Psoas muscle (tissue), 8 donors: ENCODE results near the gene B4GALT7. TPM values are rescaled to one million over a fixed set of nuclear protein-coding genes. Genes with fewer than 3 reads are reported as not detected.

Experiments
- ATAC-seq, 4 donors: fragments of 200-7000 bp; cut with Tn5 transposase; one replicate each; pipeline ENCODE4 v1.9.1; 2020; ENCODE audit warnings: moderate library complexity in 3 of 4, mild to moderate bottlenecking in 2 of 4
- DNase-seq, 2 donors: peaks; one replicate each; pipeline ENCODE4 v3.0.0-alpha.2; 2020
- H3K27ac ChIP-seq: fragments of 200-600 bp; one replicate; pipeline ENCODE4 v1.8.0; 2022
- H3K27me3 ChIP-seq, 3 donors: fragments of 200-600 bp in 1 of 3; one replicate each; pipeline versions ENCODE4 v1.6.1 to v1.8.0; 2013 to 2022; ENCODE audit warnings: low read length in 2 of 3, mild to moderate bottlenecking in 2 of 3, moderate library complexity in 1 of 3; ENCODE audit not compliant: insufficient read depth in 3 of 3
- H3K36me3 ChIP-seq, 2 donors: fragments of 200-600 bp in 1 of 2; one replicate each; pipeline versions ENCODE4 v1.6.1 to v1.8.0; 2013 to 2022; ENCODE audit warnings: low read depth in 1 of 2, mild to moderate bottlenecking in 1 of 2, moderate library complexity in 1 of 2; ENCODE audit not compliant: insufficient read depth in 1 of 2
- H3K4me1 ChIP-seq: fragments of 200-600 bp; one replicate; pipeline ENCODE4 v1.8.0; 2022
- H3K4me3 ChIP-seq: fragments of 200-600 bp; one replicate; pipeline ENCODE4 v1.8.0; 2022; ENCODE audit warnings: mild to moderate bottlenecking
- H3K9me3 ChIP-seq: fragments of 200-600 bp; one replicate; pipeline ENCODE4 v1.8.0; 2022
- CTCF ChIP-seq: fragments of 200-600 bp; IDR thresholded peaks from one replicate; pipeline ENCODE4 v1.8.0; 2022; ENCODE audit warnings: antibody characterized with exemption
- WGBS, 3 donors: extraction: QIAGEN DNeasy Blood & Tissue Kit; methylation state at CpG; one replicate each; pipeline versions ENCODE4 v1.1.6 to v1.1.7; 2013; 5-methylcytosine and 5-hydroxymethylcytosine counted together
- intact Hi-C, 2 donors: fragments of 100-400 bp; cut with DNase I; formaldehyde crosslinking; loops; one replicate each; pipeline versions ENCODE4 v1.11.0 to v1.14.2; 2022
- long read RNA-seq, 2 donors: library from polyadenylated mRNA; unstranded; transcript quantifications; one replicate each; pipeline ENCODE4 v2.0.0, GENCODE V29; 2021
- polyA plus RNA-seq, 3 donors: library from polyadenylated mRNA; stranded (reverse); fragments of 200-250 nt; gene quantifications; one replicate each; pipeline ENCODE4 v1.2.3, GENCODE V29; 2013
- total RNA-seq, 4 donors: library from RNA; stranded (reverse); fragmentation: NEBNext Ultra II Directional in 2 of 4; extraction: Animal tissue kit (Norgen Biotek cat#: 25700) in 2 of 4; gene quantifications; one replicate each; pipeline versions ENCODE4 v1.2.1 to v1.2.4, GENCODE V29; 2021 to 2023
- donor health status: healthy with polysubstance abuse.
- donor health status: DM: no; HTN: no; CAD: no; lungs with moderate emphysema.
- donor health status: Bipolar disorder and iron deficiency.
- donor health status: healthy.
- donor health status: DM: yes; HTN: yes; CAD: no.
- donor health status: DM: no; HTN: no; CAD: no.
- donor health status: DM: no; HTN: no; CAD: no.
- donor health status: DM: yes; HTN: yes; CAD: no.

B4GALT7 gene, protein sequence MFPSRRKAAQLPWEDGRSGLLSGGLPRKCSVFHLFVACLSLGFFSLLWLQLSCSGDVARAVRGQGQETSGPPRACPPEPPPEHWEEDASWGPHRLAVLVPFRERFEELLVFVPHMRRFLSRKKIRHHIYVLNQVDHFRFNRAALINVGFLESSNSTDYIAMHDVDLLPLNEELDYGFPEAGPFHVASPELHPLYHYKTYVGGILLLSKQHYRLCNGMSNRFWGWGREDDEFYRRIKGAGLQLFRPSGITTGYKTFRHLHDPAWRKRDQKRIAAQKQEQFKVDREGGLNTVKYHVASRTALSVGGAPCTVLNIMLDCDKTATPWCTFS
- total RNA-seq: 10 to 100 TPM; 12.7 to 18.5 (median 14.1) TPM
- polyA plus RNA-seq: 10 to 100 TPM; 13.0 to 23.1 (median 15.1) TPM
- long read RNA-seq, donor 1, transcript B4GALT7-201 (6 exons, 1,747 nt): major isoform, 10 of 48 reads
- long read RNA-seq, donor 1, partial matches to known transcripts: 3 of 48 reads
- long read RNA-seq, donor 1, other reads (novel, unspliced or antisense): 35 of 48 reads
- long read RNA-seq, donor 2, transcript B4GALT7-201 (6 exons, 1,747 nt): major isoform, 17 of 48 reads
- long read RNA-seq, donor 2, partial matches to known transcripts: 5 of 48 reads
- long read RNA-seq, donor 2, other reads (novel, unspliced or antisense): 23 of 48 reads

DNA sequence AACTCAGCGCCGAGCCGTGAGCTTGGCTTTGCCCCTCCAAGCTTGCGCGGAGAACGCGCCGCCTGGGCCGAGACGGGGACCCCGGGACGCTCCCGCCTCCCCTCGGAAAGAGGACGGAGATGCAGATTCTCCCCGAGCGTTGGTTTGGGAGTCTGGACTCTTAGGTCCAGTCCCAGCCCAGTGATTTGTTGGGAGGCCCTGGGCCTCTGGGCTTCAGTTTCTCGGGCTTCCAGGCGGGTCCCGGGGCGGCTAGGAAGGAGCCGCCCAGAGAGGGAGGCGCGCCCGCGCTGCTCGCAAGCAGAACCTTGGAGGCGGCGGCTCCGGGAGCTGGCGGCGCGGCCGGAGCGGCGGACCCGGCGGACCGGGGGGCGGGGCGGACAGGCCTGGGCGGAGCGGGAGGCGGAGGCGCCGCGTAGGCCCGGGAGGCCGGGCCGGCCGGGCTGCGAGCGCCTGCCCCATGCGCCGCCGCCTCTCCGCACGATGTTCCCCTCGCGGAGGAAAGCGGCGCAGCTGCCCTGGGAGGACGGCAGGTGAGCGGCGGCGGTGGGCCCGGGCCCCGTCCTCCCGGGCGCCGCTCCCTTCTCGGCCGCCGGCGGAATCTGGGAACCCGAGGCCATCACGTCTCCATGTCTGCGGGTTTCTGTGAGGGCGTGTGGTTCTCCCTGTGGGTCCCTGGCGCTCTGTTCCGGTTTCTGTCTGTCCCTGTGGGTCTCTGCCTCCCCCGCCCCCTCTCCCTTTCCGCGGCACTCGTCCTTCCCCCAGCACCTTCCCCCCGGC is at the start of gene B4GALT7:
Gene B4GALT7 (plus strand): TSS at position 402 of the 777 bp plus-strand sequence. CDS start 79 bp downstream, at position 481.
- H3K36me3 ChIP-seq: peaks cover 10 to 19% of the 10 kb centered on the region in 2 donors
- intact Hi-C loops: loop anchor here in 1 of 2 donors (10.0 kb wide), 1 partner anchor 55 kb away; no protein-coding TSS in a partner anchor
- no peaks in the 10 kb centered on the region for H3K27me3 ChIP-seq
- DNase-seq (peak; percentile 85 to 91), ATAC-seq (peak; percentile 94 to 96 (median 95))
- H3K27ac ChIP-seq: peak within 1 kb of the TSS; percentile 91
- H3K4me1 ChIP-seq: peaks cover 11% of the 10 kb centered on the region
- peak within 1 kb of the TSS; percentile 93 for H3K4me3 ChIP-seq
- 0 to 2% (median 1%) methylated on average over 47 to 86 of the region's 86 CpGs for WGBS, 3 donors
- TF ChIP-seq CTCF: no peak
- no peaks in the 10 kb centered on the region for H3K9me3 ChIP-seq

DNA sequence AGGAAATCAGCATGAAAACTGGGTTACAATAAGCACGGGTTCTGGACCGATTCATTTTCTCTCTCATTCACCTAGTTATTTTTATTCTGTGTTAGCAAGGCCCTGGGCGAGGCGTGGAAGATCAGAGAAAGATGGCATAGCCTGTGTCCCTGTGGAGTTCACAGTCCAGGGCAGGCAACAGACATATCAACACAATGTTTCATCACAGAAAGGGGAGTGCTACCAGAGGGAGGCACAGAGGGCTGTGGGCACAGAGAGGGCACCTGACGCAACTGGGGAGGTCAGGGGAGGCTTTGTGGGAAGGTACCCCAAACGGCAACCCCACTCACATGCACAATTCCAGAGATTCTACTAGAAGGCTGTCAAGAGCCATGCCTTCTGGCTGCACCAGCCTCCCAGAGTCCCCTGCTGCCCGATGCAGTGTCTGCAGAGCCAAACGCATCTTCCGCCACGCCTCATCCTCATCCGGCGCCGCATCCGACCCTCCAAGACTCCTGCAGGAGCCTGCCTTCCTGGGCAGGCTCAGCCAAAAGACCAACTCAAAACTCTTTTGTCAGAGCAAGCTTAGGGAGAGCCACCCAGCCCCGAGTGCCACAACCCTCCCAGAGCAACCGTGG is 47.0 kb upstream of the B4GALT7 start:
- Histone ChIP-seq H3K27me3 (no peaks in the 10 kb centered on the region), H3K27ac (peak overlapping the region; percentile 85), H3K36me3 (peaks cover 2 to 30% of the 10 kb centered on the region in 2 donors), H3K4me1 (peaks cover 54% of the 10 kb centered on the region), H3K9me3 (no peaks in the 10 kb centered on the region), H3K4me3 (peak overlapping the region; percentile 83)
- no peak for TF ChIP-seq CTCF
- 20 to 40% (median 25%) methylated on average over 16 of the region's 16 CpGs for WGBS, 3 donors
- ATAC-seq: no peak
- intact Hi-C loops: loop anchor here in 1 of 2 donors (2.0 kb wide), 1 partner anchor 28 kb away; no protein-coding TSS in a partner anchor
- DNase-seq: no peak

DNA sequence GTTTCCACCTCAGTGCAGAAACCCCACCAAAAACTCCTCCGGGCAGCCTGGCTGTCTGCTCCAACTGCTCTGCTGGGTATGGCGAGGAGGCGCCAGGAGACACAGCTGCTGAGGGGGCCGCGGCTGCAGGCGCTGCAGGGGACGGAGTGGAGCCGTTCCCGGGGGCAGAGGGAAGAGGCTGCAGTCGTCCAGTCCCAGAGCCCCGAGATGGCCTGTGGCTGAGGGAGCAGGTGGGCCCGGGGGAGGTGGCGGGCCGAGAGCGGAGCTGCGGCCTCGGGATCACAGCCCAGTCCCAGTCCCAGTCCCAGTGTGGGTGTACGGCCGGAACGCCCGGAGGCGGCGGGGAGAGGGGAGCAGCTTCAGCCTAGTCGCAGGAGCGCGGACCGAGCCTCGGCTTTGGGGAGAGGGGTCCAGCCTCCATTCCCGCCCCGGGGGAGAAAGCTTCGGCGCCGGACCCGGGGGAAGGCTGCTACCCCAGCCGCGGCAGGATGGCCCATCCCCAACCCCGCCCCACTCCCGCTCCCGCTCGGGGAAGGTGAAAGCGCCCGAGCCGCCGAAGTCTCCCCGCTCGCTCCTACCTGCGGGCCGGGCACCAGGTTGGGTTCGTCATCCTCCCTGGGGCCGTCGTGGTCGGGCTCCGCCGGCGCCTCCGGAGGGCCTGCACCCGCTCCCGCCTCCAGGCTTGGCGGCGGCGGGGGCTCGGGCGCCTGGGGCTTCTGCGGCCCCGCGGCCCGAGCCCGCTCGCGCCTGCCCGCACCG is 46.1 kb upstream of the B4GALT7 start:
- intact Hi-C loops: loop anchor here in 1 of 2 donors (2.0 kb wide), 1 partner anchor 29 kb away; no protein-coding TSS in a partner anchor
- Histone ChIP-seq H3K4me1 (peaks cover 45% of the 10 kb centered on the region), H3K27ac (peak overlapping the region; percentile 85), H3K36me3 (peaks cover 2 to 30% of the 10 kb centered on the region in 2 donors), H3K4me3 (peak overlapping the region; percentile 83), H3K27me3 (no peaks in the 10 kb centered on the region), H3K9me3 (no peaks in the 10 kb centered on the region)
- DNase-seq (peak; percentile 40 to 74), ATAC-seq (peak; percentile 20 to 54 (median 36))
- TF ChIP-seq CTCF: no peak
- 0 to 1% (median 0%) methylated on average over 40 to 72 of the region's 72 CpGs for WGBS, 3 donors
